ENCODE data around the gene HDAC4.

Gene HDAC4

GRCh38 chr2:239121600-239122012 is 279.2 kb downstream of the HDAC4 start:
- DNase-seq (ENCODE audit: low read depth): no peak

- no peak for DNase-seq (ENCODE audit: low read depth)
These were observed 280.2 kb downstream of the HDAC4 start for GRCh38 chr2:239120664-239121063.

GRCh38 chr2:239119346-239120126 is 281.3 kb downstream of the HDAC4 start:
- DNase-seq (ENCODE audit: low read depth): no peak

GRCh38 chr2:239118675-239119211 is 282.1 kb downstream of the HDAC4 start:
- no peak for DNase-seq (ENCODE audit: low read depth)

- no peak for DNase-seq (ENCODE audit: low read depth)
These were observed 282.6 kb downstream of the HDAC4 start for GRCh38 chr2:239118264-239118663.

- DNase-seq (ENCODE audit: low read depth): no peak
These were observed 283.0 kb downstream of the HDAC4 start for GRCh38 chr2:239117831-239118230.

GRCh38 chr2:239116456-239117246 is 284.2 kb downstream of the HDAC4 start:
- no peak for DNase-seq (ENCODE audit: low read depth)

GRCh38 chr2:239115616-239116015 is 285.2 kb downstream of the HDAC4 start:
- no peak for DNase-seq (ENCODE audit: low read depth)

- no peak for DNase-seq (ENCODE audit: low read depth)
These were observed 286.1 kb downstream of the HDAC4 start for GRCh38 chr2:239114616-239115265.

GRCh38 chr2:239114119-239114581 is 286.7 kb downstream of the HDAC4 start:
- DNase-seq (ENCODE audit: low read depth): peak; percentile 37

GRCh38 chr2:239113615-239114014 is 287.2 kb downstream of the HDAC4 start:
- peak; percentile 31 for DNase-seq (ENCODE audit: low read depth)

GRCh38 chr2:239113171-239113570 is 287.6 kb downstream of the HDAC4 start:
- DNase-seq (ENCODE audit: low read depth): peak; percentile 53

GRCh38 chr2:239112127-239112774 is 288.6 kb downstream of the HDAC4 start:
- no peak for DNase-seq (ENCODE audit: low read depth)

- no peak for DNase-seq (ENCODE audit: low read depth)
These were observed 289.3 kb downstream of the HDAC4 start for GRCh38 chr2:239111401-239112100.

GRCh38 chr2:239110595-239111048 is 290.2 kb downstream of the HDAC4 start:
- DNase-seq (ENCODE audit: low read depth): no peak

- no peak for DNase-seq (ENCODE audit: low read depth)
These were observed 290.8 kb downstream of the HDAC4 start for GRCh38 chr2:239109928-239110545.

- DNase-seq (ENCODE audit: low read depth): no peak
These were observed 291.5 kb downstream of the HDAC4 start for GRCh38 chr2:239109041-239109927.

- no peak for DNase-seq (ENCODE audit: low read depth)
These were observed 292.4 kb downstream of the HDAC4 start for GRCh38 chr2:239108459-239108858.

- DNase-seq (ENCODE audit: low read depth): no peak
These were observed 292.9 kb downstream of the HDAC4 start for GRCh38 chr2:239107936-239108335.

GRCh38 chr2:239106966-239107365 is 293.9 kb downstream of the HDAC4 start:
- no peak for DNase-seq (ENCODE audit: low read depth)
